DND-41 (cell line): ENCODE measurements around the gene TMEM184A.

Source experiments
- ATAC-seq: fragments of 200-7000 bp; cut with Tn5 transposase; 3 replicates; pipeline ENCODE4 v1.9.1; 2021; ENCODE audit warnings: low read depth; ENCODE audit not compliant: insufficient read depth
- DNase-seq: peaks from one replicate; pipeline ENCODE4 v3.0.0-alpha.2; 2020
- H2AFZ ChIP-seq: 2 replicates; pipeline ENCODE4 v1.6.0; 2012; ENCODE audit warnings: low read depth, low read length
- H3K27ac ChIP-seq: 2 replicates; pipeline ENCODE4 v1.5.1; 2012; ENCODE audit warnings: low read length, inconsistent platforms
- H3K27me3 ChIP-seq: fragments of 200-600 bp; sonication (generic); 2 replicates; pipeline ENCODE4 v1.6.0; 2012; ENCODE audit warnings: low read length, mild to moderate bottlenecking, inconsistent platforms; ENCODE audit not compliant: insufficient read depth, poor library complexity
- H3K36me3 ChIP-seq: 2 replicates; pipeline ENCODE4 v1.5.1; 2012; ENCODE audit warnings: low read length, inconsistent platforms; ENCODE audit not compliant: insufficient read depth
- H3K4me1 ChIP-seq: 2 replicates; pipeline ENCODE4 v1.5.1; 2012; ENCODE audit warnings: mild to moderate bottlenecking, low read length; ENCODE audit not compliant: insufficient read depth
- H3K4me2 ChIP-seq: 2 replicates; pipeline ENCODE4 v1.6.0; 2012; ENCODE audit warnings: mild to moderate bottlenecking, moderate library complexity, low read length, inconsistent platforms; ENCODE audit not compliant: insufficient read depth
- H3K4me3 ChIP-seq, 2 experiments: fragments of 200-600 bp in 1 of 2; shearing (Covaris generic) in 1 of 2; 2 replicates each; pipeline ENCODE4 v1.5.1; 2012 to 2016; ENCODE audit warnings: inconsistent platforms in 2 of 2, low read length in 2 of 2, mild to moderate bottlenecking in 2 of 2, low read depth in 1 of 2, moderate library complexity in 1 of 2
- H3K79me2 ChIP-seq: 2 replicates; pipeline ENCODE4 v1.6.0; 2012; ENCODE audit warnings: low read length, inconsistent platforms; ENCODE audit not compliant: insufficient read depth
- H3K9ac ChIP-seq: 2 replicates; pipeline ENCODE4 v1.6.0; 2012; ENCODE audit warnings: low read depth, mild to moderate bottlenecking, inconsistent platforms, low read length, moderate library complexity
- H3K9me3 ChIP-seq: 2 replicates; pipeline ENCODE4 v1.5.1; 2012; ENCODE audit warnings: low read length, moderate library complexity, mild to moderate bottlenecking, inconsistent platforms; ENCODE audit not compliant: insufficient read depth, severe bottlenecking
- H4K20me1 ChIP-seq: 2 replicates; pipeline ENCODE4 v1.6.0; 2012; ENCODE audit warnings: low read length; ENCODE audit not compliant: insufficient read depth
- EZH2 ChIP-seq: IDR thresholded peaks from 3 replicates; pipeline ENCODE4 v1.6.1; 2012; ENCODE audit warnings: borderline replicate concordance, low read depth, mild to moderate bottlenecking, moderate library complexity, low read length, inconsistent platforms; ENCODE audit not compliant: severe bottlenecking
- TF ChIP-seq, protein P1 (sequence below): IDR thresholded peaks from 2 replicates; pipeline ENCODE4 v1.5.1; 2012; ENCODE audit warnings: borderline replicate concordance, low read length, moderate library complexity, mild to moderate bottlenecking; ENCODE audit not compliant: poor library complexity, severe bottlenecking; ENCODE audit errors: extremely low read depth

Gene TMEM184A

DNA sequence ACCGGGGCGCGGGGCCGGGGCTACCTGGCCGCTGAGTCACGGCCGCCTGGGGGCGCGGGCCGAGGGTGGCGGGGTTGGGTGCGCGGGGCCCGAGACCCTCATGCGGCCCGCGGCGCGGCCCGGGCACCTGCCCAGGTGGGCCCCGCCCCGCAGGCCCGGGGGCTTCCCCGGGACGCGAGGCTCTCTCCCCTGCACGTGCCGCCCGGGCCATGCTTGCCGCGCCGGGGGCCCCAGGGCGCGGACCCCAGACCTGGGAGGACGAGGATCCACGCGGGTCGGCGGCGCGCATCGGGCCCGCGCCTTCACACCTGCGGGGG lies 25.1 kb downstream of the TMEM184A start:
- Histone ChIP-seq H3K27ac (peak overlapping the region; percentile 26; the same call in 1 of the 2 replicates), H3K4me2 (peak overlapping the region; percentile 95), H3K4me1 (peaks cover 30% of the 10 kb centered on the region), H3K36me3 (peaks cover 6% of the 10 kb centered on the region; the same call in 1 of the 2 replicates), H3K9me3 (no peaks in the 10 kb centered on the region), H2AFZ (no peak overlapping the region), H3K4me3 (peak overlapping the region; percentile 43 to 71; a peak in 3 of 4 replicates), H3K27me3 (peaks cover 3% of the 10 kb centered on the region), H4K20me1 (peaks cover 45% of the 10 kb centered on the region), H3K79me2 (peaks cover 52% of the 10 kb centered on the region), H3K9ac (peak overlapping the region; percentile 65)
- TF ChIP-seq, protein P1, sequence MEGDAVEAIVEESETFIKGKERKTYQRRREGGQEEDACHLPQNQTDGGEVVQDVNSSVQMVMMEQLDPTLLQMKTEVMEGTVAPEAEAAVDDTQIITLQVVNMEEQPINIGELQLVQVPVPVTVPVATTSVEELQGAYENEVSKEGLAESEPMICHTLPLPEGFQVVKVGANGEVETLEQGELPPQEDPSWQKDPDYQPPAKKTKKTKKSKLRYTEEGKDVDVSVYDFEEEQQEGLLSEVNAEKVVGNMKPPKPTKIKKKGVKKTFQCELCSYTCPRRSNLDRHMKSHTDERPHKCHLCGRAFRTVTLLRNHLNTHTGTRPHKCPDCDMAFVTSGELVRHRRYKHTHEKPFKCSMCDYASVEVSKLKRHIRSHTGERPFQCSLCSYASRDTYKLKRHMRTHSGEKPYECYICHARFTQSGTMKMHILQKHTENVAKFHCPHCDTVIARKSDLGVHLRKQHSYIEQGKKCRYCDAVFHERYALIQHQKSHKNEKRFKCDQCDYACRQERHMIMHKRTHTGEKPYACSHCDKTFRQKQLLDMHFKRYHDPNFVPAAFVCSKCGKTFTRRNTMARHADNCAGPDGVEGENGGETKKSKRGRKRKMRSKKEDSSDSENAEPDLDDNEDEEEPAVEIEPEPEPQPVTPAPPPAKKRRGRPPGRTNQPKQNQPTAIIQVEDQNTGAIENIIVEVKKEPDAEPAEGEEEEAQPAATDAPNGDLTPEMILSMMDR, result no peak
- TF ChIP-seq EZH2, result no peak
- DNase-seq (no peak), ATAC-seq (no peak)

DNA sequence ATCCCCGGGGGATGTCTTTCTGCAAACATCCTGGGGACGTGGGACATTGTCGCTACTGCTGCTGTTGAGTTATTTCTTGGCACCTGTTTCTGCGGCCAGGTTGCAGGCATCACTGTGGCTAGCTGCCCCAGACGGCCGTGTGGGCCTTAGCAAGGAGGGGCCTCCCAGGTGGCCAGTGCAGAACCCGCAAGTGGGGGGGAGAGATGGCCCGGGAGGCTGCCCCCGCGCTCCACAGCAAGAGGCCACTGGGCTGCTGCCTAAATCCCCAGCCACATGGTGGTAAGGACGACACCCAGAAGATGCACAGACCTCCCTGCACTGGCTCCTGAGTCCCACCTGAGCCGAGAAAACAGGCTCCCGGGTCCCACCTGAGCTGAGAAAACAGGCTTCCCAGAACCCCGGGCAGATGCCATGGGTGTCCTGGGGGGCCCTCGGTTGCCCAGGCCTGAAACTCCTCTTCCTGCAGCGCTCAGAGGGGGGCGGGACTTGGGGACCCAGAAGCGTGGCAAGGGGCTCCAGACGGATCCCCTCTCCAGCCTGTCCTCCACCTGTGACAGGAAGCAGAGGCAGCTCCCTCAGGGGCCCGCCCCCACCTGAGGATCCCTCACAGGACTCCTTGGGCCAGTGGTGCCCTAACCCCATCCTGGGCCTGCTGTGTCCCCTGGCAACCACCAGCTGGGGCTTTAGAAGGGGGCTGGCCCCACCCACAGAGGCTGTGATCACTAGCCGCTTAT lies 26.5 kb downstream of the TMEM184A start:
- H3K4me1 ChIP-seq, result peaks cover 30% of the 10 kb centered on the region
- H4K20me1 ChIP-seq, result peaks cover 34% of the 10 kb centered on the region
- no peaks in the 10 kb centered on the region for H3K36me3 ChIP-seq
- DNase-seq, result no peak
- H3K9me3 ChIP-seq, result no peaks in the 10 kb centered on the region
- H3K9ac ChIP-seq, result peak overlapping the region; percentile 48; the same call in 1 of the 2 replicates
- no peak overlapping the region for H2AFZ ChIP-seq
- ATAC-seq, result no peak
- peak overlapping the region in 1 of 2 experiments; percentile 58; a peak in 2 of 4 replicates for H3K4me3 ChIP-seq
- no peak overlapping the region for H3K4me2 ChIP-seq
- TF ChIP-seq EZH2, result no peak
- TF ChIP-seq, protein P1, result no peak
- peaks cover 39% of the 10 kb centered on the region for H3K79me2 ChIP-seq
- H3K27ac ChIP-seq, result no peak overlapping the region
- H3K27me3 ChIP-seq, result peaks cover 3% of the 10 kb centered on the region

DNA sequence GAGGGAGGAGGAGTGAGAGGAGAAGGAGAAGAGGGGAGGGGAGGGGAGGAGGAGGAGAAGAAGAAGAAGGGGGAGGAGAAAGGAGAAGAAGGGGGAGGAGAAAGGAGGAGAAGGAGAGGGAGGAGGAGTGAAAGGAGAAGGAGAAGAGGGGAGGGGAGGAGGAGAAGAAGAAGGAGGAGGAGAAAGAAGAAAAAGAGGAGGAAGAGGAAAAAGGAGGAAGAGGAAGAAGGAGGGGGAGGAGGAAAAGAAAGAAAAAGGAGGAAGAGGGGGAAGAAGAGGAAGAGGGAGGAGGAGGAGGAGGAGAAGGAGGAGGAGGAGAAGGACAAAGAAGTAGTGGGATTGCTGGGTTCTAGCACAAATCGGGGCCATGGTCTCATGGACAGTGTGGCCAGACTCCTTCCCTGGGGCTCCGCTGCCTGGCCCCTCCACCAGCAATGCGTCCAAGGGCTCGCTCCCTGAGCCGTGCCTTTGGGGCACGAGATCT lies 29.7 kb downstream of the TMEM184A start:
- Histone ChIP-seq H2AFZ (no peak overlapping the region), H3K4me3 (no peak overlapping the region), H3K79me2 (peaks cover 7% of the 10 kb centered on the region), H3K4me2 (no peak overlapping the region), H3K27me3 (peaks cover 3% of the 10 kb centered on the region), H3K4me1 (peaks cover 8% of the 10 kb centered on the region), H3K9me3 (no peaks in the 10 kb centered on the region), H3K36me3 (no peaks in the 10 kb centered on the region), H4K20me1 (peaks cover 1% of the 10 kb centered on the region), H3K9ac (no peak overlapping the region), H3K27ac (no peak overlapping the region)
- TF ChIP-seq, protein P1, result no peak
- no peak for TF ChIP-seq EZH2
- ATAC-seq (no peak), DNase-seq (no peak)
